ENCODE results near the gene MAGI2.
A peak's percentile ranks its signal among the peaks of the same experiment; 100 is the strongest.
"Not testable (repeated sequence)": the region's sequence is repeated elsewhere in the genome, so short reads cannot be mapped to it uniquely, and the experiment has no call there.

Gene MAGI2

GRCh38 chr7:79079919-79080554 is 373.4 kb downstream of the MAGI2 start:
- DNase-seq (ENCODE audit: low read depth), result no peak
- TF ChIP-seq CTCF (conservative IDR thresholded peaks at IDR 0.05; ENCODE audit: low read depth, low read length), result no peak

GRCh38 chr7:79078273-79078672 is 375.2 kb downstream of the MAGI2 start:
- no peak for TF ChIP-seq CTCF (conservative IDR thresholded peaks at IDR 0.05; ENCODE audit: low read depth, low read length)
- no peak for DNase-seq (ENCODE audit: low read depth)
- no peak overlapping the region for H3K4me3 ChIP-seq (ENCODE audit: low read depth, low read length)

More at GRCh38 chr7:79079919-79080554, 373.4 kb downstream of the MAGI2 start:
- H3K4me3 ChIP-seq (ENCODE audit: low read depth, low read length), result no peak overlapping the region

DNA sequence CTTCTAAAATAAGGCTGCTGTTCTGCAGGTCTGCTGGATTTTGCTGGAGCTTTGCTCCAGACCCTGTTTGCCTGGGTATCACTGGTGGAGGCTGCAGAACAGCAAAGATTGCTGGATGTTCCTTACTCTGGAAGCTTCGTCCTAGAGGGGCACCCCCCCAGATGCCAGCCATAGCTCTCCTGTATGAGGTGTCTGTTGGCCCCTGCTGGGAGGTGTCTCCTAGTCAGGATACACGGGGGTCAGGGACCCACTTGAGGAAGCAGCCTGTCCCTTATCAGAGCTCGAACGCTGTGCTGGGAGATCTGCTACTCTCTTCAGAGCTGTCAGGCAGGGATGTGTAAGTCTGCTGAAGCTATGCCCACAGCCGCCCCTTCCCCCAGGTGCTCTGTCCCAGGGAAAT is 382.3 kb downstream of the MAGI2 start:
- DNase-seq (ENCODE audit: low read depth); H3K4me3 ChIP-seq (ENCODE audit: low read depth, low read length): not testable (repeated sequence)

DNA sequence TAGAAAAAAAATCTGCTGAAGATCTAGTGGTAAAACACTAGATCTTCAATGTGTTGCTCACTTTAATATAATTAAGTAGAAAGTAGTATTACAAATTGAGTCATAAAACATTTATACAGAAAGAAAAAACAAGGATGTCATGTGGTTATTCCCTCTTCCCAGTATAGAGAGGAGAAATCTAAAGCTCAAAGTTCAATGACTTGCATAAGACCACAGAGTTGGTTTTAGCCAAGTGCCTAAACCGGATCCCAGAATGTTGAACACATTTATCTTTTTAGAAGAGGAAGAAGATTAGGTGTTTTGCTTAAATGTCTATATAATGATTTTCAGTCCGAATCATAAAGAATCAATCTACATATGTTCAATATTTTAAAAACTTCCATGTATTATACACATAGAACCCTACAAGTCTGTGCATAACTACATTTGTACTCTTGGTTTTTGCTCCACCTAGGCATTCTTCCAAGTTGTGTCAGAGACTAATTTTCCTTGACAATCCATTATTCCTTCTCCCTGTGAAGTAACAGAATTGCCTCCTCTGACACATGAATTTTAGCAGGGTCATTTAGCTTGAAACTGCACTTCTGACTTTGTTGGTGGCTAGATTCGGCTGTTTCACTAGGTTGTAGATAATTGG is 389.2 kb downstream of the MAGI2 start:
- no peak for TF ChIP-seq CTCF (conservative IDR thresholded peaks at IDR 0.05; ENCODE audit: low read depth, low read length)
- H3K4me3 ChIP-seq (ENCODE audit: low read depth, low read length), result no peak overlapping the region

GRCh38 chr7:79063019-79063698 is 390.3 kb downstream of the MAGI2 start:
- peak; percentile 32 for TF ChIP-seq CTCF (conservative IDR thresholded peaks at IDR 0.05; ENCODE audit: low read depth, low read length)
- DNase-seq (ENCODE audit: low read depth), result no peak
- H3K4me3 ChIP-seq (ENCODE audit: low read depth, low read length), result no peak overlapping the region

More for the DNA sequence above, 389.2 kb downstream of the MAGI2 start:
- DNase-seq (ENCODE audit: low read depth), result no peak

GRCh38 chr7:79060498-79060897 is 393.0 kb downstream of the MAGI2 start:
- DNase-seq (ENCODE audit: low read depth), result no peak
- no peak for TF ChIP-seq CTCF (conservative IDR thresholded peaks at IDR 0.05; ENCODE audit: low read depth, low read length)
- H3K4me3 ChIP-seq (ENCODE audit: low read depth, low read length), result no peak overlapping the region

GRCh38 chr7:79055722-79056415 is 397.6 kb downstream of the MAGI2 start:
- H3K4me3 ChIP-seq (ENCODE audit: low read depth, low read length), result no peak overlapping the region
- DNase-seq (ENCODE audit: low read depth), result no peak
- no peak for TF ChIP-seq CTCF (conservative IDR thresholded peaks at IDR 0.05; ENCODE audit: low read depth, low read length)

Data from choroid plexus epithelial cell (primary cell).